Retina (tissue), 1 donor: Measurements from ENCODE around the gene KLHL36.
A peak's percentile ranks its signal among the peaks of the same experiment; 100 is the strongest.

ENCODE experiments used
- DNase-seq: peaks from one replicate; pipeline ENCODE4 v3.0.0-alpha.2; 2016

The KLHL36 gene

DNA sequence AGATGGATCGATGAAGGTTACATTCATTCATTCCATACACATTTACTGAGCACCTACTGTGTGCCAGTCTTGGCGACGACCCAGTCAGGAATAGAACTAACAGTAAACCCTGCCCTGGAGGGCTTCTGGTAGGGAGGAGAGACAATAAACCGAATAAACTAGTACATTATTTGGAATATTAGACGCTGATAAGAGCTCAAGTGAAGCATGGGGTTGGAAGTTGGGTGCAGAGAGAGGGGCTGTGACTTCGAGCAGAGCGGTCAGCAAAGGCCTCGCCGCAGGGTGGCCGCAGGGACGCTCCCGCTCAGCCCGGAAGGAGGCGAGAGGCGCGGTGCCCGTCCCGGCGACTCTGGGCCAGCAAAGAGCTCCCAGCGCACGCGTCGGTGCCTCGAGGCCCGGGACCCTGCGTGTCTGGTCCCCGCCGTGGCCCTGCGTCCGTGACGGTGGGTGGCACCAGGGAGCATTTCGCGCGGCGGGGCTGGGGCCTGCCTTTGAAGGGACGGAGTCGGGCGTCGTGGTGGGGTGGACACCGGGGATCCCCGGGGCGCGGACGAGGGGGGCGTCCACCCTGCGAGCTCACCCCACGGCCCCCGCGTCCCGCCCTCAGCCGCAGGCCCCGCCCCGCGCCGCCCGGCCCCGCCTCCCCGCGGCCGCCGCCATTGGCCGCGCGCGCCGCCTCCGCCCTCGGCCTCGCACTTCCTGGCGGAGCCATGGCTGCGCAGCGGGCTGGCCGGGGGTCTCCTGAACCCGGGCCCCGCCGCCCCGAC lies at the start of gene KLHL36:
KLHL36 (plus strand) TSS at position 684 of the 767 bp plus-strand sequence. CDS start 2,357 bp downstream, outside the sequence.
- peak; percentile 79 for DNase-seq

GRCh38 chr16:84599521-84600202 lies 48.6 kb upstream of the KLHL36 start:
- peak; percentile 83 for DNase-seq

GRCh38 chr16:84600343-84601229 lies 47.7 kb upstream of the KLHL36 start:
- DNase-seq = peak; percentile 44

DNA sequence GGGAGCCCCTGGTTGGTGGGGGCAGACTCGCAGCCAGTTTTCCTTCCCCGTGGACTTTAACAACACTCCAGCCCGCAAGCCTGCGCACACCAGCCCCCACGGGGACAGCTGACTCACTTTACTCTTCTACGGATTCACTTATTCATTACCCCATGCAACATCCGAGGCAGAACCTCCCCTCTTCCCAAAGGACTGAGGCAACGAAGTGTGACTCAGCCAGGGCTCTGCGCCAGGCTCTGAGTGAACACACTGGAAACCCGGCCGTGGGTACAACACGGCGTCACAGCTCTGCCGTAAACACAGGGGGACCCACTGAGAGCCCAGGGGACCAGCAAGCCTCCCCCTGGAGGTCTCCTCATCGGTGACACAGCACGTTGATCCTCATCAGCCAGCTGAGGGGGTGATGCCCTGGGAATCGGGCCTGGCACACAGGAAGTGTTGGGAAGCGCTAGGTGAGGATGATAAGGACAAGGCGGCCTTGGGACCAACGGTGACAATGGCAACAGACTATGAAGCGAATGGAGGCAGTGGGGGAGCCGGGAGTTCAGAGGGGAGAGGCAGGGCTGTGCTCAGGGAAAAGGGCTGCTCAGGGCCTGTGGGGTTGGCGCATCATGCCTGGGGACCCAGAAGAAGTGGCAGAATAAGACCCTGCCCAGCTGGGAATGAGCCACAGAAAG lies 45.0 kb upstream of the KLHL36 start:
- DNase-seq = peak; percentile 45

GRCh38 chr16:84603940-84604339 lies 44.4 kb upstream of the KLHL36 start:
- DNase-seq = no peak

DNA sequence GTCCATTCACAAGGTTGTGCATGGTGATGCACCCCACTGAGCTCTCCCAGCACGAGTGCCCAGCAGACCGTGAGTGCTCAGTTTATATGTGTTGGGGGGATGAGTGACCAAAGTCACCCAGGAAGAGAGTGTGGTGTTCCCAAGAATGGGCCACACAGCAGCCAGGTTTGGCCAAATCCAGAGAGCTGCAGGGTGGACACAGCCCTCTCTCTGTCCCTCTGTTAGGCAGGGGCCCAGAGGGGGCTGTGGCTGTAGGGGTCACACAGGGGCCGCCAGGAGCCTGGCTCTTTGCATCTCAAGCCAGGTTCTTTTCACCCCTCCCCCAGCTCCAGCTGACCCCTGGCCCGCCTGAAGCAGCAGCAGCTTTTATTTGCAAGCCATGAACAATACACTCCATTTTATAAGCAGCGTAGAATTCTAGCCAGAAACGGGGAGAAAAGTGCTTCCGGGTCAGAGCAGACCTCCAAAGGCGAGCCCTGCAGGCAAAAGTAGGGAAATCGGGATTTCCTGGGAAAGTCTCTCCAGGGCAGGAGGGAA lies 43.8 kb upstream of the KLHL36 start:
- DNase-seq = peak; percentile 55

DNA sequence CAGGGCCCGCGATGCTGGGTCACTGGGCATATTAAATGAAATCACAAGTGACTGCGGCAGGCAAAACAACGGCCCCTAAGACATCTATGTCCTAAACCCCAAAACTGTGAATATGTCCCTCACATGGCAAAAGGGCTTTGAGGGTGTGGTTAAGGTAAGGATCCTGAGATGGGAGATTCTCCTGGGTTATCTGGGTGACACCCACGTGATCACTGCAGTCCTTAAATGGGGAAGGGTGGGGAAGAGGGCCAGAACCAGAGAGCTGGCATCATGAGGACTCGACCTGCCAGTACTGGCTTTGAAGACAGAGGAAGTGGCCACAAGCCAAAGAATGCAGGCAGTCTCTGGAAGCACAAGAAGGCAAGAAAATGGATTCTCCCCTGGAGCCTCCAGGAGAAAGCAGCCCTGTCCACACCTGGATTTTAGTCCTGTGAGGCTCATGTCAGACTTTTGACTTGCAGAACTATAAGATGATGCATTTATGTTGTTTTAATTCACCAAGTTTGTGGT lies 42.9 kb upstream of the KLHL36 start:
- DNase-seq = no peak

DNA sequence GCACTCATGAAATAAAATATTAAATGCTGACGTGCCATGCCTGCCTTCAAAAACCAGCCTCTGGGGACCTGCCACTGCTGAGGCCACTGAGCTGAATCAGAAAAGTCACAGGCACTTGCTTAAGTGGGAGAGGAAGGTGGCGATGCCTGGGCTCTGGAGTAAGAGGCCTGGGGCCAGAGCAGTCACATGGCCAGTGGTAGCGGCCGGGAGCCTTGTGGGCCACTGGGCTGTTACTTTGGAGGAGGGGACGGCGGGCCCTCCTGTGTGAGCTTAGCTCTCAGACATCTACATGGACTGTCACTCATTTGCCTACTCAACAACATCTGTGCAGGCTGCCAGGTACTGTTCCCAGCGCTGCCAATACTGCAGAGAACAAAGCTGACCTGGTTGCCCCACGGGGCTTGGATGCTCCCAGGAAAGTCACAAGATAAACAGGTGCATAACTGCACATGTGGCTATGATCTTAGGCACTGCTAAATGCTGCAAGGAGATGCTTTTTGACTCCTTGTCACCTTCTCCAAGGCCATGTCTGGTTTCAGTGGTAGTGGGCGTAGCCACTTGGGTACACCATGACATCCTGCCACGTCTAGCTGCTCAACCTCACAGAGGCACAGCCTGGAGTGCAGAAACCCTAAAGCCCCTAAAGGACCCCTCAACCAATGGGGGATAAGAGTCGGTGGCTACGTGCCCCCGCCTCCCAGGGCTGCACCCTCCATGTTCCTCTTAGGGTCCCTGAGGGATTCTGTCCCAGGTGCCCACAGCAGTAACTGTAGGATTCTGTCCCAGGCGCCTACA lies 42.0 kb upstream of the KLHL36 start:
- DNase-seq = no peak

- no peak for DNase-seq
Observed at GRCh38 chr16:84607061-84607460, 41.2 kb upstream of the KLHL36 start.

DNA sequence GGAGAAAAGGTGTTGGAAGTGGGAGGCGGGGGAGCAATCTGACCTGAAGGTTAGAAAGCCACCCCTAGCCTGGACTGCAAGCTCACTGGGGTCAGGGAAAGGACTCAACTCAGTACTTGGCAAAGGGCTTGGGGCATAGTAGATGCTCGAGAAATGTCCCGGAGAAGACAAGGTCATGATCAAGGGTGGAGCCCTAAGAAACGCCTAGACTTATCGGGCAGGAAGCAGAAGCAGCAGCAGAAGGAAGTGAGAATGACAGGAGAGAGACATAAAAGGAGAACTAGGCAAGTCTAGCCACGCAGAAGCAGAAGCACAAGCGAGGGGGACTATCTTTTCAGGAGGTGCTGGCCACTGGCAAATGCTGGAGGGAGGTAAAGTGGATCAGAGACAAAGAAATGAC lies 40.6 kb upstream of the KLHL36 start:
- DNase-seq = no peak

DNA sequence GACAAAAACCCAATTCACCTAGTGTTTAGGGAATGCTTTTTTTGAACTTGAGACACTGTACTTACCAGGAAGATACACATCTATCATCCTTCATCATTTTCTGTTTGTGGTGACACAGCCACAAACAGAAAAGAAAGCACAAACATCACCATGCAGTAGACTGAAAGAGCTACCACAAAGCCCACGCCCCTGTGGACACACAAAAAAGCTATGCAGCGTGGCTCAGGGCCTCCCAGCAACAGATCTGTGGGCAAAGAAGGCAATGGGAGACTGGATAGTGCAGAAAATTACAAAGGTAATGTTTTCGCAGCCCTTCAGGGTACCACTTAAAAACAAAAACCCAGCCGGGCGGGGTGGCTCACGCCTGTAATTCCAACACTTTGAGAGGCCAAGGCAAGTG lies 40.0 kb upstream of the KLHL36 start:
- no peak for DNase-seq

GRCh38 chr16:84609563-84610177 lies 38.6 kb upstream of the KLHL36 start:
- DNase-seq = no peak

- DNase-seq = no peak
Observed at GRCh38 chr16:84610376-84610775, 37.9 kb upstream of the KLHL36 start.

DNA sequence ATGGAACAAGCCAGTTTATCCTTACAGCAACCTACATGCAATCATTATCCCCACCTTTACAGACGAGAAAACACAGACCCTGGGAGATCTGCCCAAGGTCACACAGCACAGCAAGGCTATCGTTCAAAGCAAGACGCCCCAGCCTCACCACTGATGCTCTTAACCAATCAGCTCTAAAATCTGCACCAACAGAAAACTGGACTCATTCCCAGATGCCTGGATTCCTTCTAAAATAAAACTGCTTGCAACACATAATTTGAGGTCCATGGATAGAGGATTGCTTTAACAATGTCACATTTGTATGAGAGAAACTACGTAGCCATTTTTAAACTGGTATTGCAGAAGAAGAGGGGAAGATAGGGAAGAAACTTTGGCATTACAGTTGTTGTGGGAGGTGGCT lies 37.3 kb upstream of the KLHL36 start:
- no peak for DNase-seq

DNA sequence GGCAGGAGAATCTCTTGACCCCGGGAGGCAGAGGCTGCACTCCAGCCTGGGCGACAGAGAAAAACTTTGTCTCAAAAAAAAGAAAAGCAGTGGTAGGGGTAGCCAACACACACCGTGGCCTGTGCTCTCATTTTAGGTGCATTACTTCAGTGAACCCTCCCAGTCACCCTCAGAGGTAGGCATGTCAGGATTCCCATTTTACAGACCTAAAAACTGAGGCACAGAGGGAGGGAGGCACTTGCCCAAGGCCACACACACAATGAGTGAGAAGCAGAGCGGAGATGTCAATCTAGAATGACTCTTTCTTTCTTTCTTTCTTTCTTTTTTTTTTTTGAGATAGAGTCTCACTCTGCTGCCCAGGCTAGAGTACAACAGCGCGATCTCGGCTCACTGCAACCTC lies 35.6 kb upstream of the KLHL36 start:
- no peak for DNase-seq

- no peak for DNase-seq
Observed at GRCh38 chr16:84613408-84614072, 34.8 kb upstream of the KLHL36 start.

GRCh38 chr16:84614073-84614459 lies 34.2 kb upstream of the KLHL36 start:
- no peak for DNase-seq

DNA sequence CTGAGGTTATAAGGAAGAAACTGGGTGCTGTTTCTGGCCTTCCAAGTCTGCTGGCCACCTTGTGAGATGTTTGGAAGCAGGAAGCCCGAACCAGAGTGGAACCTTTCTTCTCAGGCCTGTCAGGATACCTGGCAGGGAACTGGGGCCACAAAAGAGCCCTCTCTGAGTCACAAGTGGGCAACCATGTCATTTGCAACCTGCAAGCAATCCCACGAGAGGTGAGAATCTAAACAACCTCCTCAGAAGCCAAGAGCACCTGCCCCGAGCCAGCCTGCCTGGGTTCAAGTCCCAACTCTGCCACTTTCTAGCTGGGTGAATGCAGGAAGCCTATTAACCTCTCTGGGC lies 33.7 kb upstream of the KLHL36 start:
- no peak for DNase-seq

DNA sequence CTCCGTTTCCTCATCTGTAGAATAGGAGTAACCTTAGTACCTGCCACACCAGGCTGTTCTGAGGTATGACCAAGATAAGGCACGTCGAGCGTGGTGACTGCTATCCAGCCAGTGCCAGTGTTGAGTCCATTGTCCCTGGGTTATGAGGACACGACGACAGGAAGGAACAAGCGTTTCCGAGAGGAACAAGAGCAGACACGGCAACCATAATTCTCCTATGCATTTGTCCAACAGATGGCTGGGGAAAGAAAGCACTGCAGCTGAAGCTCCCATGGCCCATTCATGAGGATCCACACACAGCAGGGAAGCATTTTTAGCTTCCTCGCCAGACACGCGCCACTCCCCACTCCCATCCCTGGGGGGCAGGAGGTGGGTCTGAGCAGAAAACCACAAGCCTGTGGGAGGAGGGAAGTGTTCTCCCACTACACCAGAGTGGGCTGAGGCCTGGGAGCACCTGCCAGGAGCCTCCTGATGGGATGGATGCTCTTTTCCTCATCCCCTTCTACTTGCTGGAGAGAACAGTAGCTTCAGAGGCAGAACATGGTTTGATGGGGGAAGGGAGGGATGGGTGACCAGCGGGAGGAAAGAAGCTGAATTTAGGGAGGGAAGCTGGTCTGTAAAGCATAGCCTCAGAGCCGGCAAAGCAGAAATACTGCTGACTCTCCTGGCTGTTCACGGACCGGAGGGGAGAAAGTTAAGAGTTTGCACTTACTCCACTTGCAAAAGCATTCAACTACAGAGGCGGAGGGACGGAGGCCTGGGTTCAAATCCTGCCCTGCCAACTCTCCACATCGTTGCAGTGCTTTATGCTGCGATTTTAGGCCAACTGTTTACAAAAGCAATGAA lies 33.1 kb upstream of the KLHL36 start:
- no peak for DNase-seq

DNA sequence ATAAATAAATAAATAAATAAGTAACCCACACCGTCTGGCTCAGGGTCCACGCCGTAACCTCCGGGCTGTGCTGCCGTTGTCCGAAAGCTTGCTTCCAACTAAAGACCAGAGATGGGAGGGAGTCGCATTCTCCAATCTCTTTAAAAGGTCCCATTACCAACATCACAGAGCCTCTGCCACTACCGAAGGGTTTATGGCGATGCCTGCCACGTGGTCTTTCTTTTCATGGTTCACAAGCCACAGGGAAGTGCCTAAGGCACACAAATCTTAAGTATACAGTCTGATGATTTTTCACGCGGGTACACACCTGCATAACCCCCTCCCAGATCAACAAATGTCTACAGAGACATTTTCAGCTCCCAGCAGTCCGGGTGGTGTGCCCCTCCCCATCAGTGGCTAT lies 31.8 kb upstream of the KLHL36 start:
- no peak for DNase-seq
